Erythroblast (primary cell): ENCODE measurements around the gene RPL6.

Experiments used
- GATA1 ChIP-seq: IDR thresholded peaks from 2 replicates; pipeline ENCODE4 v1.6.1; 2011; ENCODE audit warnings: low read depth, mild to moderate bottlenecking, control low read depth, low read length, moderate library complexity
- POLR2A ChIP-seq: IDR thresholded peaks from 2 replicates; pipeline ENCODE4 v1.6.1; 2011; ENCODE audit warnings: mild to moderate bottlenecking, low read length

GRCh38 chr12:112401903-112402498 is 7.4 kb downstream of the RPL6 start:
- no peak for TF ChIP-seq POLR2A
- TF ChIP-seq GATA1 = no peak
